GM12878 (cell line): ENCODE data around the gene XDH. TPM values are rescaled to one million over a fixed set of nuclear protein-coding genes. Genes with fewer than 3 reads are reported as not detected.

Experiments
- ATAC-seq: fragments of 200-7000 bp; cut with Tn5 transposase; 3 replicates; pipeline ENCODE4 v1.9.1; 2020; ENCODE audit warnings: mild to moderate bottlenecking, moderate library complexity
- BruUV-seq: library from RNA; stranded (reverse); fragments of 400-500 nt; replicated peaks from 2 replicates; lab custom pipeline; 2021; lab: Mats Ljungman, UMichigan
- CTCF ChIA-PET: fragments of 300-600 bp; sonication (Branson Sonifier 250); formaldehyde crosslinking; extraction: SDS; loops from one replicate; lab custom pipeline; 2021; ENCODE audit warnings: inconsistent platforms; lab: Yijun Ruan, JAX
- POLR2A ChIA-PET: fragments of 350-600 bp; formaldehyde crosslinking; extraction: SDS; loops from one replicate; lab custom pipeline; 2021; ENCODE audit warnings: inconsistent platforms; lab: Charles Lee
- RAD21 ChIA-PET: fragments of 300-600 bp; sonication (Branson Sonifier 250); formaldehyde crosslinking; loops from one replicate; lab custom pipeline; 2023; ENCODE audit warnings: antibody characterized with exemption; ENCODE audit not compliant: unreplicated experiment; lab: Charles Lee
- SMC1A ChIA-PET: fragments of 300-600 bp; sonication (Branson Sonifier 250); formaldehyde crosslinking; loops from one replicate; lab custom pipeline; 2023; ENCODE audit not compliant: unreplicated experiment, uncharacterized antibody; lab: Charles Lee
- DNase-seq: peaks from one replicate; pipeline ENCODE4 v3.0.0-alpha.2; 2011; ENCODE audit warnings: low read depth, low spot score
- FAIRE-seq: peaks from 3 replicates; lab custom pipeline; 2011; peaks lifted over from hg19 to GRCh38; lab: Jason Lieb, UNC
- H2AFZ ChIP-seq: 2 replicates; pipeline ENCODE4 v1.6.0; 2011; ENCODE audit warnings: low read depth, low read length, control low read depth; ENCODE audit not compliant: control insufficient read depth
- H3K27ac ChIP-seq: 2 replicates; pipeline ENCODE4 v1.5.1; 2011; ENCODE audit warnings: control low read depth; ENCODE audit not compliant: control insufficient read depth, insufficient read depth
- H3K27me3 ChIP-seq, 2 experiments: replicated peaks in 1 of 2; 2 replicates each; pipeline versions ENCODE4 v1.6.0 to v1.6.1; 2011; ENCODE audit warnings: low read length in 1 of 2; ENCODE audit not compliant: control insufficient read depth in 2 of 2, insufficient read depth in 2 of 2
- H3K36me3 ChIP-seq, 2 experiments: 2 replicates each; pipeline ENCODE4 v1.5.1; 2011; ENCODE audit warnings: low read length in 1 of 2; ENCODE audit not compliant: control insufficient read depth in 2 of 2, insufficient read depth in 2 of 2
- H3K4me1 ChIP-seq: 2 replicates; pipeline ENCODE4 v1.6.1; 2011; ENCODE audit warnings: mild to moderate bottlenecking, low read length, moderate library complexity, mixed read lengths; ENCODE audit not compliant: control insufficient read depth, insufficient read depth
- H3K4me2 ChIP-seq: 2 replicates; pipeline ENCODE4 v1.6.0; 2011; ENCODE audit warnings: control low read depth; ENCODE audit not compliant: control insufficient read depth, insufficient read depth
- H3K4me3 ChIP-seq: fragments of 200-600 bp; sonication (generic); 2 replicates; pipeline ENCODE4 v1.5.1; 2016
- H3K79me2 ChIP-seq: 2 replicates; pipeline ENCODE4 v1.6.0; 2011; ENCODE audit warnings: low read length; ENCODE audit not compliant: control insufficient read depth, insufficient read depth
- H3K9ac ChIP-seq: 2 replicates; pipeline ENCODE4 v1.8.0; 2011; ENCODE audit warnings: low read length, control low read depth, mixed read lengths; ENCODE audit not compliant: control insufficient read depth, insufficient read depth
- H3K9me3 ChIP-seq: replicated peaks from 3 replicates; pipeline ENCODE4 v1.5.1; 2011; ENCODE audit warnings: mild to moderate bottlenecking, low read length; ENCODE audit not compliant: control insufficient read depth, insufficient read depth
- H4K20me1 ChIP-seq: 2 replicates; pipeline ENCODE4 v1.6.0; 2011; ENCODE audit not compliant: control insufficient read depth, insufficient read depth
- BCL11A ChIP-seq: IDR thresholded peaks from 2 replicates; pipeline ENCODE4 v1.6.1; 2011; ENCODE audit warnings: low read depth, low read length
- BMI1 ChIP-seq: fragments of 450-650 bp; IDR thresholded peaks from 2 replicates; pipeline ENCODE4 v1.6.1; 2016; ENCODE audit warnings: mild to moderate bottlenecking, moderate library complexity, borderline replicate concordance
- CBFB ChIP-seq: IDR thresholded peaks from 2 replicates; pipeline ENCODE4 v1.6.1; 2016; ENCODE audit warnings: antibody characterized with exemption, low read depth
- CHD4 ChIP-seq: fragments of 200-600 bp; sonication (generic); IDR thresholded peaks from 2 replicates; pipeline ENCODE4 v1.6.1; 2016; ENCODE audit warnings: mild to moderate bottlenecking
- CTCF ChIP-seq, 3 experiments: IDR thresholded peaks in 2 of 3; conservative IDR thresholded peaks in 1 of 3; 2 replicates each; pipeline ENCODE4 v1.5.1; 2011; ENCODE audit warnings: low read depth in 3 of 3, low read length in 3 of 3, mild to moderate bottlenecking in 3 of 3, control low read depth in 2 of 3, moderate library complexity in 2 of 3, inconsistent platforms in 1 of 3, mixed read lengths in 1 of 3; ENCODE audit not compliant: control insufficient read depth in 2 of 3, insufficient read depth in 1 of 3; ENCODE audit errors: extremely low read depth in 1 of 3
- E2F4 ChIP-seq: IDR thresholded peaks from 2 replicates; pipeline ENCODE4 v1.6.1; 2012; ENCODE audit warnings: low read depth, low read length, improper control_type of control experiment
- HDGF ChIP-seq: fragments of 450-650 bp; IDR thresholded peaks from 2 replicates; pipeline ENCODE4 v1.6.1; 2016; ENCODE audit warnings: antibody characterized with exemption
- IRF3 ChIP-seq: fragments of 450-650 bp; IDR thresholded peaks from 2 replicates; pipeline ENCODE4 v1.6.1; 2014; ENCODE audit warnings: mild to moderate bottlenecking
- IRF4 ChIP-seq: IDR thresholded peaks from 2 replicates; pipeline ENCODE4 v1.6.1; 2011; ENCODE audit warnings: low read depth, low read length
- POU2F2 ChIP-seq: IDR thresholded peaks from 3 replicates; pipeline ENCODE4 v1.6.1; 2011; ENCODE audit warnings: low read depth, mild to moderate bottlenecking, low read length, borderline replicate concordance
- RAD21 ChIP-seq: IDR thresholded peaks from 2 replicates; pipeline ENCODE4 v1.6.1; 2011; ENCODE audit warnings: mild to moderate bottlenecking, low read depth, low read length, moderate library complexity; ENCODE audit not compliant: insufficient read depth
- RB1 ChIP-seq: fragments of 450-650 bp; formaldehyde crosslinking; IDR thresholded peaks from 2 replicates; pipeline ENCODE4 v1.6.1; 2017; ENCODE audit warnings: mild to moderate bottlenecking, borderline replicate concordance
- RUNX3 ChIP-seq: IDR thresholded peaks from 2 replicates; pipeline ENCODE4 v1.6.1; 2012; ENCODE audit warnings: low read length, inconsistent platforms
- SIX5 ChIP-seq: IDR thresholded peaks from 2 replicates; pipeline ENCODE4 v1.6.1; 2011; ENCODE audit warnings: mild to moderate bottlenecking, low read depth, low read length, moderate library complexity; ENCODE audit not compliant: severe bottlenecking
- SMARCA5 ChIP-seq: fragments of 450-650 bp; IDR thresholded peaks from 2 replicates; pipeline ENCODE4 v1.6.1; 2017; ENCODE audit warnings: mild to moderate bottlenecking
- SMC3 ChIP-seq: IDR thresholded peaks from 2 replicates; pipeline ENCODE4 v1.6.1; 2011; ENCODE audit warnings: low read length, improper control_type of control experiment, borderline replicate concordance
- TCF12 ChIP-seq: IDR thresholded peaks from 2 replicates; pipeline ENCODE4 v1.6.1; 2011; ENCODE audit warnings: low read depth, mild to moderate bottlenecking, low read length
- TCF3 ChIP-seq: IDR thresholded peaks from 2 replicates; pipeline ENCODE4 v1.6.1; 2012; ENCODE audit warnings: low read depth, mild to moderate bottlenecking, low read length, borderline replicate concordance; ENCODE audit not compliant: insufficient read depth
- YY1 ChIP-seq: IDR thresholded peaks from 2 replicates; pipeline ENCODE4 v1.6.1; 2011; ENCODE audit warnings: low read depth, mild to moderate bottlenecking, low read length
- ZNF207 ChIP-seq: fragments of 450-650 bp; IDR thresholded peaks from 2 replicates; pipeline ENCODE4 v1.6.1; 2014; ENCODE audit warnings: antibody characterized with exemption, mild to moderate bottlenecking, borderline replicate concordance
- ZNF384 ChIP-seq: IDR thresholded peaks from 2 replicates; pipeline ENCODE4 v1.6.1; 2012; ENCODE audit warnings: low read depth, mild to moderate bottlenecking, low read length, improper control_type of control experiment, borderline replicate concordance
- WGBS: methylation state at CpG from one replicate; pipeline ENCODE4 v1.1.6; 2016; ENCODE audit warnings: low lambda C conversion rate; ENCODE audit not compliant: insufficient replicate concordance, insufficient coverage; ENCODE audit errors: missing lambda C conversion rate; 5-methylcytosine and 5-hydroxymethylcytosine counted together
- in situ Hi-C: fragments of 300-500 bp; cut with MboI; formaldehyde crosslinking; loops from 9 replicates; pipeline ENCODE4 v1.14.3; 2018; ENCODE audit warnings: mixed read lengths
- intact Hi-C: fragments of 100-400 bp; cut with micrococcal nuclease; formaldehyde crosslinking; loops from one replicate; pipeline ENCODE4 v1.14.2; 2022; ENCODE audit not compliant: unreplicated experiment
- polyA plus RNA-seq, 11 experiments: library from polyadenylated mRNA; depleted of rRNA in 4 of 11; unstranded in 6 of 11; stranded (reverse) in 5 of 11; fragments of >200 nt; fragmentation: Nextera tagmentation in 4 of 11; fragmentation: Illumina TruSeq in 1 of 11; extraction: Ambion mirVana in 4 of 11; extraction: Trizol in 1 of 11; gene quantifications; 1 replicate in 1 of 11; 2 replicates in 10 of 11; pipeline versions ENCODE4 v1.2.1 to v1.2.3, GENCODE V29; 2011 to 2016; ENCODE audit warnings: inconsistent platforms in 2 of 11, missing spikeins in 2 of 11, low read depth in 1 of 11
- total RNA-seq, 4 experiments: library from RNA; depleted of rRNA in 3 of 4; stranded (reverse); fragments of >200 nt in 3 of 4; fragmentation: Illumina TruSeq in 1 of 4; extraction: Trizol in 1 of 4; gene quantifications; 2 replicates each; pipeline versions ENCODE4 v1.2.1 to v1.2.3, GENCODE V29; 2013 to 2021

The XDH gene
- total and polyA plus RNA-seq, 10 of the 15 experiments (the other 5 are each of a cell fraction or from before 2014, with no cell fraction given), result 0.01 TPM; not detected in 9

- no peaks in the 10 kb centered on the region for H3K79me2 ChIP-seq
- no TSS peak for BruUV-seq
- ChIA-PET CTCF (interaction anchor here (0.6 to 11.4 kb wide), 49 partner anchors 8 to 1169 kb away, joined by 3 to 138 read pairs (median 4); partner anchors contain the start of genes EHD3 and GALNT14), RAD21 (interaction anchor here (0.6 to 8.1 kb wide), 15 partner anchors 13 to 856 kb away, joined by 3 to 103 read pairs (median 5); partner anchors contain the start of gene EHD3), POLR2A (no interaction called here), SMC1A (interaction anchor here (0.6 to 6.9 kb wide), 31 partner anchors 10 to 627 kb away, joined by 3 to 68 read pairs (median 5); partner anchors contain the start of gene EHD3)
- H3K4me3 ChIP-seq, result no peak overlapping the region
- DNase-seq, result peak; percentile 24
- H3K9ac ChIP-seq, result no peak overlapping the region
- H3K9me3 ChIP-seq, result no peaks in the 10 kb centered on the region
- FAIRE-seq, result peak; percentile 93
- no peak overlapping the region for H3K4me2 ChIP-seq
- WGBS, result 0% methylated on average over 8 of the region's 8 CpGs
- no peaks in the 10 kb centered on the region for H3K36me3 ChIP-seq
- H2AFZ ChIP-seq, result no peak overlapping the region
- intact Hi-C loops (loop anchor here (1.0 to 5.0 kb wide), 6 partner anchors 76 to 619 kb away; partner anchors contain the start of gene CAPN14), in situ Hi-C loops (loop anchor here (5.0 to 10.0 kb wide), 3 partner anchors 471 to 1169 kb away; no protein-coding TSS in a partner anchor)
- peaks cover 0 to 3% of the 10 kb centered on the region in 2 experiments; a peak in 1 of 4 replicates for H3K27me3 ChIP-seq
- ATAC-seq, result peak; percentile 98
- no peaks in the 10 kb centered on the region for H3K4me1 ChIP-seq
- no peak for TF ChIP-seq SIX5
- peak; percentile 78; the same call in 1 of the 2 replicates for TF ChIP-seq SMARCA5
- no peak for TF ChIP-seq E2F4
- TF ChIP-seq IRF4, result 0 out of 2 replicates have a peak, but pooled peaks have one; percentile 37
- TF ChIP-seq TCF3, result peak; percentile 75; the same call in 1 of the 2 replicates
- TF ChIP-seq TCF12, result peak; percentile 82
- TF ChIP-seq CTCF (IDR thresholded peaks at IDR 0.05 in 2 of 3, conservative IDR thresholded peaks at IDR 0.05 in 1 of 3; ENCODE audit: control insufficient read depth in 2 of 3, extremely low read depth in 1 of 3, insufficient read depth in 1 of 3, low read depth in 3 of 3, low read length in 3 of 3), result peak; percentile 96 to 98 (median 97)
- TF ChIP-seq RB1, result peak; percentile 58; the same call in 1 of the 2 replicates
- no peak for TF ChIP-seq IRF3
- peak; percentile 53; the same call in 1 of the 2 replicates for TF ChIP-seq ZNF384
- no peak for TF ChIP-seq CBFB
- 0 out of 2 replicates have a peak, but pooled peaks have one; percentile 40 for TF ChIP-seq ZNF207
- peak; percentile 66 for TF ChIP-seq YY1
- no peak for TF ChIP-seq BCL11A
- TF ChIP-seq CHD4, result no peak
- TF ChIP-seq POU2F2, result peak; percentile 78; the same call in 1 of the 3 replicates
- TF ChIP-seq RUNX3, result peak; percentile 84
- TF ChIP-seq HDGF, result no peak
- no peak for TF ChIP-seq BMI1
- TF ChIP-seq SMC3, result peak; percentile 95
- TF ChIP-seq RAD21, result peak; percentile 99
- no peak overlapping the region for H3K27ac ChIP-seq
- H4K20me1 ChIP-seq, result no peaks in the 10 kb centered on the region
Observed at GRCh38 chr2:31333527-31334183, 80.9 kb downstream of the XDH start.
